HEK293 (cell line): ENCODE measurements around the gene CRIM1.

ENCODE experiments used
- CTCF ChIA-PET: fragments of 350-600 bp; formaldehyde crosslinking; extraction: SDS; loops from one replicate; lab custom pipeline; 2021; ENCODE audit warnings: antibody characterized with exemption; lab: Yijun Ruan, JAX
- POLR2A ChIA-PET: fragments of 300-600 bp; formaldehyde crosslinking; extraction: SDS; loops from one replicate; lab custom pipeline; 2020; ENCODE audit warnings: antibody characterized with exemption, inconsistent platforms; lab: Yijun Ruan, JAX
- H3K27ac ChIP-seq: fragments of 200-500 bp; sonication (Bioruptor generic); 2 replicates; pipeline ENCODE4 v1.5.1; 2014; ENCODE audit warnings: low read depth, low read length, control low read depth, inconsistent platforms; ENCODE audit errors: extremely low read depth
- H3K36me3 ChIP-seq, 2 experiments: fragments of 200-500 bp in 1 of 2; sonication (Bioruptor generic) in 1 of 2; 1 replicate in 1 of 2; 2 replicates in 1 of 2; pipeline ENCODE4 v1.5.1; 2014 to 2017; ENCODE audit warnings: inconsistent platforms in 2 of 2, low read length in 2 of 2; ENCODE audit not compliant: control insufficient read depth in 2 of 2, insufficient read depth in 1 of 2
- H3K4me1 ChIP-seq: fragments of 200-500 bp; sonication (Bioruptor generic); 2 replicates; pipeline ENCODE4 v1.5.1; 2014; ENCODE audit warnings: mild to moderate bottlenecking, low read length, inconsistent platforms; ENCODE audit not compliant: control insufficient read depth, insufficient read depth
- H3K4me3 ChIP-seq: 2 replicates; pipeline ENCODE4 v1.5.1; 2011; ENCODE audit warnings: low read depth, mild to moderate bottlenecking, control low read depth, low read length, moderate library complexity
- H3K9me3 ChIP-seq: fragments of 200-500 bp; sonication (Bioruptor generic); 2 replicates; pipeline ENCODE4 v1.5.1; 2014; ENCODE audit warnings: low read depth, low read length, inconsistent platforms; ENCODE audit not compliant: control insufficient read depth, insufficient read depth
- BCL11B ChIP-seq: fragments of 450-650 bp; formaldehyde crosslinking; IDR thresholded peaks from 2 replicates; pipeline ENCODE4 v1.5.1; 2016; ENCODE audit warnings: low read depth, missing biosample characterization, missing genetic modification characterization
- HOXC10 ChIP-seq: sonication (generic); formaldehyde crosslinking; IDR thresholded peaks from 2 replicates; pipeline ENCODE4 v1.8.1; 2023; ENCODE audit warnings: mild to moderate bottlenecking, missing genetic modification reagents
- KLF9 ChIP-seq: fragments of 450-650 bp; formaldehyde crosslinking; IDR thresholded peaks from 2 replicates; pipeline ENCODE4 v1.5.1; 2016; ENCODE audit warnings: missing biosample characterization, missing genetic modification characterization, low read depth
- MEIS1 ChIP-seq: sonication (generic); formaldehyde crosslinking; IDR thresholded peaks from 2 replicates; pipeline ENCODE4 v1.8.1; 2022; ENCODE audit warnings: missing genetic modification reagents, mild to moderate bottlenecking, borderline replicate concordance
- SALL2 ChIP-seq: fragments of 450-650 bp; formaldehyde crosslinking; IDR thresholded peaks from 2 replicates; pipeline ENCODE4 v1.5.0; 2017; ENCODE audit warnings: missing biosample characterization, mild to moderate bottlenecking, missing genetic modification characterization, borderline replicate concordance
- SCRT2 ChIP-seq: fragments of 450-650 bp; formaldehyde crosslinking; IDR thresholded peaks from 2 replicates; pipeline ENCODE4 v1.5.1; 2016; ENCODE audit warnings: missing biosample characterization, missing genetic modification characterization
- ZBTB20 ChIP-seq: fragments of 450-650 bp; formaldehyde crosslinking; IDR thresholded peaks from 2 replicates; pipeline ENCODE4 v1.5.1; 2016; ENCODE audit warnings: missing biosample characterization, missing genetic modification characterization
- ZBTB8A ChIP-seq: fragments of 450-650 bp; formaldehyde crosslinking; IDR thresholded peaks from 2 replicates; pipeline ENCODE4 v1.5.1; 2016; ENCODE audit warnings: missing biosample characterization, missing genetic modification characterization
- ZNF114 ChIP-seq: fragments of 450-650 bp; formaldehyde crosslinking; IDR thresholded peaks from 2 replicates; pipeline ENCODE4 v1.5.0; 2017; ENCODE audit warnings: missing biosample characterization, missing genetic modification characterization
- ZNF121 ChIP-seq: fragments of 450-650 bp; formaldehyde crosslinking; IDR thresholded peaks from 2 replicates; pipeline ENCODE4 v1.5.1; 2016; ENCODE audit warnings: missing biosample characterization, missing genetic modification characterization
- ZNF223 ChIP-seq: fragments of 450-650 bp; formaldehyde crosslinking; IDR thresholded peaks from 2 replicates; pipeline ENCODE4 v1.5.1; 2016; ENCODE audit warnings: missing biosample characterization, missing genetic modification characterization
- ZNF23 ChIP-seq: fragments of 450-650 bp; formaldehyde crosslinking; IDR thresholded peaks from 2 replicates; pipeline ENCODE4 v1.5.1; 2016; ENCODE audit warnings: missing biosample characterization, missing genetic modification characterization, borderline replicate concordance
- ZNF354C ChIP-seq: fragments of 450-650 bp; formaldehyde crosslinking; IDR thresholded peaks from 2 replicates; pipeline ENCODE4 v1.5.1; 2016; ENCODE audit warnings: missing biosample characterization, missing genetic modification characterization, low read depth, borderline replicate concordance
- ZNF391 ChIP-seq: fragments of 450-650 bp; formaldehyde crosslinking; IDR thresholded peaks from 2 replicates; pipeline ENCODE4 v1.5.1; 2016; ENCODE audit warnings: low read depth, missing biosample characterization, missing genetic modification characterization, borderline replicate concordance
- ZNF514 ChIP-seq: fragments of 450-650 bp; formaldehyde crosslinking; IDR thresholded peaks from 2 replicates; pipeline ENCODE4 v1.5.1; 2016; ENCODE audit warnings: missing biosample characterization, missing genetic modification characterization
- ZNF549 ChIP-seq: fragments of 450-650 bp; IDR thresholded peaks from 2 replicates; pipeline ENCODE4 v1.5.1; 2018; ENCODE audit warnings: missing biosample characterization, missing genetic modification characterization, mild to moderate bottlenecking, inconsistent platforms, moderate library complexity
- ZNF555 ChIP-seq: fragments of 450-650 bp; formaldehyde crosslinking; conservative IDR thresholded peaks from 2 replicates; pipeline ENCODE4 v1.5.1; 2017; ENCODE audit warnings: missing biosample characterization, mild to moderate bottlenecking, missing genetic modification characterization, inconsistent platforms
- ZNF560 ChIP-seq: fragments of 450-650 bp; formaldehyde crosslinking; IDR thresholded peaks from 2 replicates; pipeline ENCODE4 v1.5.1; 2017; ENCODE audit warnings: missing biosample characterization, missing genetic modification characterization, borderline replicate concordance
- ZNF561 ChIP-seq: fragments of 450-650 bp; IDR thresholded peaks from 2 replicates; pipeline ENCODE4 v1.5.1; 2018; ENCODE audit warnings: missing biosample characterization, missing genetic modification characterization, borderline replicate concordance
- ZNF704 ChIP-seq: fragments of 450-650 bp; formaldehyde crosslinking; IDR thresholded peaks from 2 replicates; pipeline ENCODE4 v1.5.1; 2016; ENCODE audit warnings: missing biosample characterization, missing genetic modification characterization
- ZNF776 ChIP-seq: fragments of 450-650 bp; formaldehyde crosslinking; IDR thresholded peaks from 2 replicates; pipeline ENCODE4 v1.5.0; 2017; ENCODE audit warnings: missing biosample characterization, missing genetic modification characterization, borderline replicate concordance
- ZNF843 ChIP-seq: fragments of 450-650 bp; formaldehyde crosslinking; IDR thresholded peaks from 2 replicates; pipeline ENCODE4 v1.5.1; 2016; ENCODE audit warnings: missing biosample characterization, missing genetic modification characterization
- TF ChIP-seq, protein P1 (sequence below): fragments of 450-650 bp; formaldehyde crosslinking; IDR thresholded peaks from 2 replicates; pipeline ENCODE4 v1.5.1; 2016; ENCODE audit warnings: missing biosample characterization, missing genetic modification characterization
- TF ChIP-seq, protein P2 (sequence below): sonication (generic); formaldehyde crosslinking; IDR thresholded peaks from 2 replicates; pipeline ENCODE4 v1.8.1; 2022; ENCODE audit warnings: mild to moderate bottlenecking, moderate library complexity, missing genetic modification reagents
- TF ChIP-seq, protein P3 (sequence below): fragments of 450-650 bp; formaldehyde crosslinking; conservative IDR thresholded peaks from 2 replicates; pipeline ENCODE4 v1.5.1; 2016; ENCODE audit warnings: low read depth, missing biosample characterization, missing genetic modification characterization
- TF ChIP-seq, protein P4 (sequence below): fragments of 450-650 bp; formaldehyde crosslinking; IDR thresholded peaks from 2 replicates; pipeline ENCODE4 v1.5.1; 2016; ENCODE audit warnings: missing biosample characterization, missing genetic modification characterization
- TF ChIP-seq, protein P5 (sequence below): fragments of 450-650 bp; formaldehyde crosslinking; IDR thresholded peaks from 2 replicates; pipeline ENCODE4 v1.5.1; 2016; ENCODE audit warnings: missing biosample characterization, missing genetic modification characterization

CRIM1 gene

DNA sequence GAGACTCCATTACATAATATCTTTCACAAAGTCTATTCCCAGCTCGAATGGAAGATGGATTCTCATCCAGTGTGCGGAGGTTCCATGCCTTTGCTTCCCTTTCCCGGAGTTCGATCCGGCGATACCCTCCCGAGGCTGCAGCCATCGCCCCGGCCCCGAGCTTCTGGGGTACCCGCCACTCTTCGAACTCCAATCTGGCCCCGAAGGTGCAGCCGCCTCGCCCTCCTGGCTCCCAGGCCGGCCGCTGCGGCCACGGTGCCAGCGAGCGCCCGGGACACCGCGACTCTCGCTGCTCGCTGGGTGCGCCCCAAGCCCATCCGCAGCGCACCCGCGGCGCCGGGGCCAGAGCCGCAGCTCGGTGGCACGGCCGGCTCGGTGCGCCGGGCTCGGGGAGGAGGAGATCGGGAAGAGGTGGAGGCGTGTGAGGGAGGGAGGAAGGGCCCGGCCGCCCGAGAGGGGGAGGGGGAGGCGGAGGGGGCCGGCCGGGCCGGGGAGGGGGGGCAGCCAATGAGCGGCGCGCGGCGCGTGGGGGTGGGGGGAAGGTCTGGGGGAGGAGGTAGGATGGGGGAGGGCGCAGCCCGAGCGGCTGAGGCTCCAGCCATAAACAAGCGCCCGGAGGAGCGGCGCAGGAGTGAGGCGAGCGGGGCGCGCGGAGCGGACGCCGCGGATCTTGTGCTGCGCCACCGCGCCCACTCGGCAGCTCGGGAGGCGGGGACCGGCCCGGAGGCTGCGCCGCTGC lies at the start of gene CRIM1 (continued):
- TF ChIP-seq ZNF555 (no peak), ZNF776 (no peak), HOXC10 (CRISPR knock-in tag) (no peak), ZNF514 (no peak), ZNF354C (tag by site-specific recombination) (no peak), ZNF391 (tag by site-specific recombination) (no peak), ZNF549 (tag by site-specific recombination) (no peak), ZNF561 (tag by site-specific recombination) (peak; percentile 69; the same call in 1 of the 2 replicates), SALL2 (tag by site-specific recombination) (no peak), ZNF704 (tag by site-specific recombination) (no peak), ZNF114 (tag by site-specific recombination) (no peak)
- TF ChIP-seq, protein P1, sequence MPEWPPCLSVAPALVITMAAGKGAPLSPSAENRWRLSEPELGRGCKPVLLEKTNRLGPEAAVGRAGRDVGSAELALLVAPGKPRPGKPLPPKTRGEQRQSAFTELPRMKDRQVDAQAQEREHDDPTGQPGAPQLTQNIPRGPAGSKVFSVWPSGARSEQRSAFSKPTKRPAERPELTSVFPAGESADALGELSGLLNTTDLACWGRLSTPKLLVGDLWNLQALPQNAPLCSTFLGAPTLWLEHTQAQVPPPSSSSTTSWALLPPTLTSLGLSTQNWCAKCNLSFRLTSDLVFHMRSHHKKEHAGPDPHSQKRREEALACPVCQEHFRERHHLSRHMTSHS (tag by site-specific recombination) = no peak
- TF ChIP-seq, protein P2, sequence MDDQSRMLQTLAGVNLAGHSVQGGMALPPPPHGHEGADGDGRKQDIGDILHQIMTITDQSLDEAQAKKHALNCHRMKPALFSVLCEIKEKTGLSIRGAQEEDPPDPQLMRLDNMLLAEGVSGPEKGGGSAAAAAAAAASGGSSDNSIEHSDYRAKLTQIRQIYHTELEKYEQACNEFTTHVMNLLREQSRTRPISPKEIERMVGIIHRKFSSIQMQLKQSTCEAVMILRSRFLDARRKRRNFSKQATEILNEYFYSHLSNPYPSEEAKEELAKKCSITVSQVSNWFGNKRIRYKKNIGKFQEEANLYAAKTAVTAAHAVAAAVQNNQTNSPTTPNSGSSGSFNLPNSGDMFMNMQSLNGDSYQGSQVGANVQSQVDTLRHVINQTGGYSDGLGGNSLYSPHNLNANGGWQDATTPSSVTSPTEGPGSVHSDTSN (CRISPR knock-in tag) = peak; percentile 28; the same call in 1 of the 2 replicates
- TF ChIP-seq, protein P3, sequence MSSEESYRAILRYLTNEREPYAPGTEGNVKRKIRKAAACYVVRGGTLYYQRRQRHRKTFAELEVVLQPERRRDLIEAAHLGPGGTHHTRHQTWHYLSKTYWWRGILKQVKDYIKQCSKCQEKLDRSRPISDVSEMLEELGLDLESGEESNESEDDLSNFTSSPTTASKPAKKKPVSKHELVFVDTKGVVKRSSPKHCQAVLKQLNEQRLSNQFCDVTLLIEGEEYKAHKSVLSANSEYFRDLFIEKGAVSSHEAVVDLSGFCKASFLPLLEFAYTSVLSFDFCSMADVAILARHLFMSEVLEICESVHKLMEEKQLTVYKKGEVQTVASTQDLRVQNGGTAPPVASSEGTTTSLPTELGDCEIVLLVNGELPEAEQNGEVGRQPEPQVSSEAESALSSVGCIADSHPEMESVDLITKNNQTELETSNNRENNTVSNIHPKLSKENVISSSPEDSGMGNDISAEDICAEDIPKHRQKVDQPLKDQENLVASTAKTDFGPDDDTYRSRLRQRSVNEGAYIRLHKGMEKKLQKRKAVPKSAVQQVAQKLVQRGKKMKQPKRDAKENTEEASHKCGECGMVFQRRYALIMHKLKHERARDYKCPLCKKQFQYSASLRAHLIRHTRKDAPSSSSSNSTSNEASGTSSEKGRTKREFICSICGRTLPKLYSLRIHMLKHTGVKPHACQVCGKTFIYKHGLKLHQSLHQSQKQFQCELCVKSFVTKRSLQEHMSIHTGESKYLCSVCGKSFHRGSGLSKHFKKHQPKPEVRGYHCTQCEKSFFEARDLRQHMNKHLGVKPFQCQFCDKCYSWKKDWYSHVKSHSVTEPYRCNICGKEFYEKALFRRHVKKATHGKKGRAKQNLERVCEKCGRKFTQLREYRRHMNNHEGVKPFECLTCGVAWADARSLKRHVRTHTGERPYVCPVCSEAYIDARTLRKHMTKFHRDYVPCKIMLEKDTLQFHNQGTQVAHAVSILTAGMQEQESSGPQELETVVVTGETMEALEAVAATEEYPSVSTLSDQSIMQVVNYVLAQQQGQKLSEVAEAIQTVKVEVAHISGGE = no peak

DNA sequence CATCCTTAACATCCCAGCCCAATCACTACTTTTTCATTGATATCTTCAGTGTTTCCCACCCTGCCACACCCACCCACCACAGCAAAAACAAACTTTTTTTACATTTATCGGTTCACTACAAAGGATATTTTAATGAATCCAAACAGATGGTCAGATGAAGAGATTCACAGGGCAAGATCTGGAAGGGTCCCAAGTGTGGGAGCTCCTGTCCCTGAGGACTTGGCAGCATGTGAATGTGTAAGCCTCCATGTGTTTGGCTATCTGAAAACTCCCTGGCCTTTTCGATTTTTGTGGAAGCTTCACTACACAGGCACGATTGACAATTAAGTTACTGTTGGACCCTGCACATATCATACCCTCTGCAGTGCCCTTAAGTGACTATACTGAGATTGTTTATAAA lies 48.1 kb upstream of the CRIM1 start:
- TF ChIP-seq SCRT2 = no peak
- TF ChIP-seq ZNF560 (tag by site-specific recombination) = no peak
- TF ChIP-seq ZBTB20 (tag by site-specific recombination) = no peak
- TF ChIP-seq, protein P4, sequence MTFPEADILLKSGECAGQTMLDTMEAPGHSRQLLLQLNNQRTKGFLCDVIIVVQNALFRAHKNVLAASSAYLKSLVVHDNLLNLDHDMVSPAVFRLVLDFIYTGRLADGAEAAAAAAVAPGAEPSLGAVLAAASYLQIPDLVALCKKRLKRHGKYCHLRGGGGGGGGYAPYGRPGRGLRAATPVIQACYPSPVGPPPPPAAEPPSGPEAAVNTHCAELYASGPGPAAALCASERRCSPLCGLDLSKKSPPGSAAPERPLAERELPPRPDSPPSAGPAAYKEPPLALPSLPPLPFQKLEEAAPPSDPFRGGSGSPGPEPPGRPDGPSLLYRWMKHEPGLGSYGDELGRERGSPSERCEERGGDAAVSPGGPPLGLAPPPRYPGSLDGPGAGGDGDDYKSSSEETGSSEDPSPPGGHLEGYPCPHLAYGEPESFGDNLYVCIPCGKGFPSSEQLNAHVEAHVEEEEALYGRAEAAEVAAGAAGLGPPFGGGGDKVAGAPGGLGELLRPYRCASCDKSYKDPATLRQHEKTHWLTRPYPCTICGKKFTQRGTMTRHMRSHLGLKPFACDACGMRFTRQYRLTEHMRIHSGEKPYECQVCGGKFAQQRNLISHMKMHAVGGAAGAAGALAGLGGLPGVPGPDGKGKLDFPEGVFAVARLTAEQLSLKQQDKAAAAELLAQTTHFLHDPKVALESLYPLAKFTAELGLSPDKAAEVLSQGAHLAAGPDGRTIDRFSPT (tag by site-specific recombination) = no peak
- no peak for TF ChIP-seq ZNF223
- no peak for TF ChIP-seq ZNF121
- no peak for TF ChIP-seq ZBTB8A
- TF ChIP-seq, protein P5, sequence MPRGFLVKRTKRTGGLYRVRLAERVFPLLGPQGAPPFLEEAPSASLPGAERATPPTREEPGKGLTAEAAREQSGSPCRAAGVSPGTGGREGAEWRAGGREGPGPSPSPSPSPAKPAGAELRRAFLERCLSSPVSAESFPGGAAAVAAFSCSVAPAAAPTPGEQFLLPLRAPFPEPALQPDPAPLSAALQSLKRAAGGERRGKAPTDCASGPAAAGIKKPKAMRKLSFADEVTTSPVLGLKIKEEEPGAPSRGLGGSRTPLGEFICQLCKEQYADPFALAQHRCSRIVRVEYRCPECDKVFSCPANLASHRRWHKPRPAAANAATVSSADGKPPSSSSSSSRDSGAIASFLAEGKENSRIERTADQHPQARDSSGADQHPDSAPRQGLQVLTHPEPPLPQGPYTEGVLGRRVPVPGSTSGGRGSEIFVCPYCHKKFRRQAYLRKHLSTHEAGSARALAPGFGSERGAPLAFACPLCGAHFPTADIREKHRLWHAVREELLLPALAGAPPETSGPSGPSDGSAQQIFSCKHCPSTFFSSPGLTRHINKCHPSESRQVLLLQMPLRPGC = no peak
- no peak for TF ChIP-seq ZNF391 (tag by site-specific recombination)
- TF ChIP-seq ZNF23 (tag by site-specific recombination) = no peak
- no peak for TF ChIP-seq BCL11B (tag by site-specific recombination)
- no peak for TF ChIP-seq ZNF843 (tag by site-specific recombination)
- TF ChIP-seq KLF9 (tag by site-specific recombination) = no peak
- TF ChIP-seq MEIS1 (CRISPR knock-in tag) = no peak
- CTCF ChIA-PET = no interaction called here

More for the DNA sequence above, 48.1 kb upstream of the CRIM1 start:
- no peak overlapping the region for H3K27ac ChIP-seq
- H3K36me3 ChIP-seq = no peaks in the 10 kb centered on the region
- H3K9me3 ChIP-seq = no peaks in the 10 kb centered on the region
- POLR2A ChIA-PET = no interaction called here
- H3K4me3 ChIP-seq = no peak overlapping the region
- no peaks in the 10 kb centered on the region for H3K4me1 ChIP-seq
